ENCODE data around the gene DDB1.

DNA sequence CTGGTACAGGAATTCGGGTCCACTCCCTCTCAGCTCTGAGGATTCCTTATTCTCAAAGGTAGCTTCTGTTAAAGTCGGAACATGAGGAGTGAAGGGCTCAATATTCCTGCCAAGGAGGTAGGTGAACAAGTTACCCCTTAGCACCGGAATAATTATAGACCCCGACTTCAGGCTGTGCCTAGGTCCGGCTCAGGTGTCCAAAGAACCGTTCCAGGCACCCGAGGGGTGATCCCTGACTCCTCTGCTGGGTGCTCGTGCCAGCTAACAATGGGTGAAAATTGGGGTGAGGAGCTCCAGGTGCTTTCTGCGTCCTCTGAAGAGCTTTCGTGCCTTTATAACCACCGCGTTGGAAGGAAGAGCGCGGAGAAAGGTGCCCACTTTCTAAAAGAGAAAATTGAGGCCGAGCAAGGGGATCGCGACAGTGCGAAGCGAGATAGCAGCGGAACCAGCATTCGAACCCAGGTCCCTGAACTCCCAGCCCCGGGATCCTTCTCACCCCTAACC is 28.4 kb upstream of the DDB1 start:
- TF ChIP-seq, protein P1, sequence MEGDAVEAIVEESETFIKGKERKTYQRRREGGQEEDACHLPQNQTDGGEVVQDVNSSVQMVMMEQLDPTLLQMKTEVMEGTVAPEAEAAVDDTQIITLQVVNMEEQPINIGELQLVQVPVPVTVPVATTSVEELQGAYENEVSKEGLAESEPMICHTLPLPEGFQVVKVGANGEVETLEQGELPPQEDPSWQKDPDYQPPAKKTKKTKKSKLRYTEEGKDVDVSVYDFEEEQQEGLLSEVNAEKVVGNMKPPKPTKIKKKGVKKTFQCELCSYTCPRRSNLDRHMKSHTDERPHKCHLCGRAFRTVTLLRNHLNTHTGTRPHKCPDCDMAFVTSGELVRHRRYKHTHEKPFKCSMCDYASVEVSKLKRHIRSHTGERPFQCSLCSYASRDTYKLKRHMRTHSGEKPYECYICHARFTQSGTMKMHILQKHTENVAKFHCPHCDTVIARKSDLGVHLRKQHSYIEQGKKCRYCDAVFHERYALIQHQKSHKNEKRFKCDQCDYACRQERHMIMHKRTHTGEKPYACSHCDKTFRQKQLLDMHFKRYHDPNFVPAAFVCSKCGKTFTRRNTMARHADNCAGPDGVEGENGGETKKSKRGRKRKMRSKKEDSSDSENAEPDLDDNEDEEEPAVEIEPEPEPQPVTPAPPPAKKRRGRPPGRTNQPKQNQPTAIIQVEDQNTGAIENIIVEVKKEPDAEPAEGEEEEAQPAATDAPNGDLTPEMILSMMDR (IDR thresholded peaks at IDR 0.05 in 2 of 3, conservative IDR thresholded peaks at IDR 0.05 in 1 of 3; ENCODE audit: insufficient read depth in 2 of 3, low read depth in 1 of 3, low read length in 3 of 3): no peak
- TF ChIP-seq, protein P2, sequence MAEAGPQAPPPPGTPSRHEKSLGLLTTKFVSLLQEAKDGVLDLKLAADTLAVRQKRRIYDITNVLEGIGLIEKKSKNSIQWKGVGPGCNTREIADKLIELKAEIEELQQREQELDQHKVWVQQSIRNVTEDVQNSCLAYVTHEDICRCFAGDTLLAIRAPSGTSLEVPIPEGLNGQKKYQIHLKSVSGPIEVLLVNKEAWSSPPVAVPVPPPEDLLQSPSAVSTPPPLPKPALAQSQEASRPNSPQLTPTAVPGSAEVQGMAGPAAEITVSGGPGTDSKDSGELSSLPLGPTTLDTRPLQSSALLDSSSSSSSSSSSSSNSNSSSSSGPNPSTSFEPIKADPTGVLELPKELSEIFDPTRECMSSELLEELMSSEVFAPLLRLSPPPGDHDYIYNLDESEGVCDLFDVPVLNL (CRISPR knock-in tag; IDR thresholded peaks at IDR 0.05; ENCODE audit: low read depth): no peak
- no peak for TF ChIP-seq TEAD4 (IDR thresholded peaks at IDR 0.05; ENCODE audit: low read length)
- no peak for TF ChIP-seq TEAD4 (CRISPR knock-in tag; IDR thresholded peaks at IDR 0.05; ENCODE audit: borderline replicate concordance)
- TF ChIP-seq, protein P3, sequence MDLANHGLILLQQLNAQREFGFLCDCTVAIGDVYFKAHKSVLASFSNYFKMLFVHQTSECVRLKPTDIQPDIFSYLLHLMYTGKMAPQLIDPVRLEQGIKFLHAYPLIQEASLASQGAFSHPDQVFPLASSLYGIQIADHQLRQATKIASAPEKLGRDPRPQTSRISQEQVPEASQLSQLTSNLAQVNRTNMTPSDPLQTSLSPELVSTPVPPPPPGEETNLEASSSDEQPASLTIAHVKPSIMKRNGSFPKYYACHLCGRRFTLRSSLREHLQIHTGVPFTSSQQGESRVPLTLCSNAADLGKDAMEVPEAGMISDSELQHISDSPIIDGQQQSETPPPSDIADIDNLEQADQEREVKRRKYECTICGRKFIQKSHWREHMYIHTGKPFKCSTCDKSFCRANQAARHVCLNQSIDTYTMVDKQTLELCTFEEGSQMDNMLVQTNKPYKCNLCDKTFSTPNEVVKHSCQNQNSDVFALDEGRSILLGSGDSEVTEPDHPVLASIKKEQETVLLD (IDR thresholded peaks at IDR 0.05): no peak
- TF ChIP-seq TCF7L2 (IDR thresholded peaks at IDR 0.05; ENCODE audit: low read depth, low read length): no peak
- TF ChIP-seq, protein P4, sequence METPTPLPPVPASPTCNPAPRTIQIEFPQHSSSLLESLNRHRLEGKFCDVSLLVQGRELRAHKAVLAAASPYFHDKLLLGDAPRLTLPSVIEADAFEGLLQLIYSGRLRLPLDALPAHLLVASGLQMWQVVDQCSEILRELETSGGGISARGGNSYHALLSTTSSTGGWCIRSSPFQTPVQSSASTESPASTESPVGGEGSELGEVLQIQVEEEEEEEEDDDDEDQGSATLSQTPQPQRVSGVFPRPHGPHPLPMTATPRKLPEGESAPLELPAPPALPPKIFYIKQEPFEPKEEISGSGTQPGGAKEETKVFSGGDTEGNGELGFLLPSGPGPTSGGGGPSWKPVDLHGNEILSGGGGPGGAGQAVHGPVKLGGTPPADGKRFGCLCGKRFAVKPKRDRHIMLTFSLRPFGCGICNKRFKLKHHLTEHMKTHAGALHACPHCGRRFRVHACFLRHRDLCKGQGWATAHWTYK (CRISPR knock-in tag; IDR thresholded peaks at IDR 0.05): no peak
- no peak for TF ChIP-seq ZBTB1 (CRISPR knock-in tag; IDR thresholded peaks at IDR 0.05; ENCODE audit: borderline replicate concordance, low read depth)
- TF ChIP-seq RBFOX2 (IDR thresholded peaks at IDR 0.05; ENCODE audit: low read depth, low read length): no peak
- TF ChIP-seq, protein P5, sequence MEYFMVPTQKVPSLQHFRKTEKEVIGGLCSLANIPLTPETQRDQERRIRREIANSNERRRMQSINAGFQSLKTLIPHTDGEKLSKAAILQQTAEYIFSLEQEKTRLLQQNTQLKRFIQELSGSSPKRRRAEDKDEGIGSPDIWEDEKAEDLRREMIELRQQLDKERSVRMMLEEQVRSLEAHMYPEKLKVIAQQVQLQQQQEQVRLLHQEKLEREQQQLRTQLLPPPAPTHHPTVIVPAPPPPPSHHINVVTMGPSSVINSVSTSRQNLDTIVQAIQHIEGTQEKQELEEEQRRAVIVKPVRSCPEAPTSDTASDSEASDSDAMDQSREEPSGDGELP (CRISPR knock-in tag; IDR thresholded peaks at IDR 0.05; ENCODE audit: borderline replicate concordance): no peak
- no peak for TF ChIP-seq IRF2 (CRISPR knock-in tag; IDR thresholded peaks at IDR 0.05)
- no peak for TF ChIP-seq MTA2 (IDR thresholded peaks at IDR 0.05; ENCODE audit: low read depth)
- TF ChIP-seq, protein P6, sequence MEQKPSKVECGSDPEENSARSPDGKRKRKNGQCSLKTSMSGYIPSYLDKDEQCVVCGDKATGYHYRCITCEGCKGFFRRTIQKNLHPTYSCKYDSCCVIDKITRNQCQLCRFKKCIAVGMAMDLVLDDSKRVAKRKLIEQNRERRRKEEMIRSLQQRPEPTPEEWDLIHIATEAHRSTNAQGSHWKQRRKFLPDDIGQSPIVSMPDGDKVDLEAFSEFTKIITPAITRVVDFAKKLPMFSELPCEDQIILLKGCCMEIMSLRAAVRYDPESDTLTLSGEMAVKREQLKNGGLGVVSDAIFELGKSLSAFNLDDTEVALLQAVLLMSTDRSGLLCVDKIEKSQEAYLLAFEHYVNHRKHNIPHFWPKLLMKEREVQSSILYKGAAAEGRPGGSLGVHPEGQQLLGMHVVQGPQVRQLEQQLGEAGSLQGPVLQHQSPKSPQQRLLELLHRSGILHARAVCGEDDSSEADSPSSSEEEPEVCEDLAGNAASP (IDR thresholded peaks at IDR 0.05): no peak
